HG03280 (cell line): Measurements from ENCODE around the gene PDGFD.

Source experiments
- ATAC-seq: cut with Tn5 transposase; IDR thresholded peaks from one replicate; pipeline ENCODE4 v1.9.1; 2021; ENCODE audit warnings: mild to moderate bottlenecking, moderate library complexity; ENCODE audit not compliant: unreplicated experiment

Gene PDGFD

DNA sequence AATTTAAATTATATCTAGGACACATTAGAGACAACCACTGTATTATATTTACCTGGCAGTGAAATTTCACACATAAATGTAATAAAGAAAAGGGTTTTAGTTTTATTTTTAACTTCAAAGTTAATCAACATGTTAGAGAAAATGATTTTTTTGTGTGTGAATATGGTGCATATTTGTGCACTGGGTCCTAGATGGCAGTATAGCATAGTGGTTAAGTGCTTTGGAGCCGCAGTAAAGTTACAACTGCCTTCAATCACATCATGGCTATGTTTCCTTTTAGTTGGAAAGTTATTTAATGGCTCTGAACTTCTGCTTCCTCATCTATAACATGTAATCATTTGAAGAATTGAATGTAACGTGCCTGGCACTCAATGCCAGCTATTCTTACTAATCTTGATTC is 236.4 kb downstream of the PDGFD start:
- ATAC-seq, result no peak

DNA sequence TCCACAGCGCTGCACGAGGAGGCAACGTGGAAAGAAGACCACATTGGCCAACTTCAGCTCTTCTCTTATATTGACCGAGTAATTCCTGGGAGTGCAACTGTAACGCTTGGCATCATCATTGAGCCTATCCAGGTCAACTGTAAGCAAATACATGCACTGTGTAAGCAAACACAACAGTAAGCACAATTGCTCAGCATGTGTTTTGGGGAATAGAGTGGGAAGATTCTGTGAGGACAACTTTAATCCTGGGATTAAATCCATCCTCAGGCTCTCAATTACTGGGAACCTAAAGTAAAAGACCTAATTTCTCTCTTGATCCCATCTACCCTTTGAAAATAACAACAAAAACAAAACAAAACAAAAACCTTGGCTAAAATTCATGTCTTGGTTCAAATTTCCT is 237.0 kb downstream of the PDGFD start:
- ATAC-seq, result no peak

DNA sequence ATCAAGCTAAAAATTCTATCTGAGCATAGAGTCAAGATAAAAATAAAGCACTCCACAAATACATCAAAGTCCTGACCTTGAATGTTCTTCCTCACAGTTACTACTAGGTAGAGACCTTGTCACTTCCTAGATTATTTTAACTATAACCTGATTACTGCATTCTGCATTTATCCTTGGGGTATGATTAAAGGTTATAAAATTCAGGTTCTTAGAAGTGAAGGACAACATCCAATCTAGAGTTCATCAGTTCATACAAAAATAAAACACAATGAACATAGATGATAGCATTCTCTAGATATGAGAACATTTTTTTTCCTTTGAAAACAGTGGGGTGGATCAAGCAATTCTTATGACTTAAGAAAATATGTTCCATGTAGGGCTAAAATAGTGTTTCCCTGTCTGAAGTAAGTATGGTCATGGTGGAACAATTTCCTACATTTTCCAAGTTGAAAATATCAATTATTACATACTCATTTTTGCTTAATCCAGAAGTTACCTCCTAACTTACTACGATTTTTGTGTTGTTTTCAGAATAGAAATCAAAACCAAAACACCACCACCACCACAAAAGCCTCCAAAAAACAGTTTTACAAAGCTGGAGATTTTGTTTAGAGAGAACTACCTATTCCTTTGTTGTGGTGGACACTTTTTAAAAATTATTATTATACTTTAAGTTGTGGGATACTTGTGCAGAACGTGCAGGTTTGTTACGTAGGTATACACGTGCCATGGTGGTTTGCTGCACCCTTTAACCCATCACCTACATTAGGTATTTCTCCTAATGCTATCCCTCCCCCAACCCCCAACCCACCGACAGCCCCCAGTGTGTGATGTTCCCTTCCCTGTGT is 239.6 kb downstream of the PDGFD start:
- ATAC-seq, result no peak

DNA sequence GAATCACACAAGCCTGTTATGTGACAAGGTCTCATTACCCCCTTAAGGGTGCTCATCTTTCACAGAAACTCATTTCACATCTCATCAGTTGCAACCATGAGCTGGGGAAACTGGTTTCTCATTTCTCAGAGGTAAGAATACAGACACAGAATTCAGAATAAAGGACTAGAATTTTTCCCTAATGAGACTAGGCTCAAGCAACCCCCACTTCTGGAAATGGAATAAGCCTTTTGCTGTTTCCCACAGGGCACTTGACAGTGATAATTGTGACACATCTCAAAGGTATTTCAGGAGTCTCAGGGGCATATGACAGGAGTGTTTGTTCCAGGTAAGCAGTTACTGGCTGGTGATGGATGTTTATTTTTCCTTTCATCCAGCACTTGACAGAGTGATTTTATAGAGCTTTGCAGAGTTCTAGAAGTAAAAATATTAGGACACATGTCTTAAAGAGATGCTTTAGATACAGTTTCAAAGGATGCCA is 240.5 kb downstream of the PDGFD start:
- no peak for ATAC-seq

DNA sequence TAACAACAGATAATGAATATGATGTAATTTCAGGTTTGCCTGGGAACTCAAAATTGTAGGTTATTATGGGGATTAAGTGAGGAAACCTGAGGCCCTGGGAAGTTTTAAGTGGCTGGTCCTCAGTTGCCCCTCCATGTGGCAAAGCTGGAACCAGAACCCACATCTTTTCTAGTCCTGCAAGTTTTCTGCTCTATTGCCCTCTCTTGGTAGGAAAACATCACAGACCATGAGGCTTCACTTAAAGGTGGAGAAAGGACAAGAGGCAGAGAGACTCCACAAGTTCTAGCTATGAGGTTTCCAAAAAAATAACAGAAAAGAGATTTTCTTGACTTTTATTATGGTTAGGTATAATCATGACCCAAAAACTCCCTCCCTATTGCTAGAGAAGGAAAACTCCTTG is 243.0 kb downstream of the PDGFD start:
- ATAC-seq, result no peak

DNA sequence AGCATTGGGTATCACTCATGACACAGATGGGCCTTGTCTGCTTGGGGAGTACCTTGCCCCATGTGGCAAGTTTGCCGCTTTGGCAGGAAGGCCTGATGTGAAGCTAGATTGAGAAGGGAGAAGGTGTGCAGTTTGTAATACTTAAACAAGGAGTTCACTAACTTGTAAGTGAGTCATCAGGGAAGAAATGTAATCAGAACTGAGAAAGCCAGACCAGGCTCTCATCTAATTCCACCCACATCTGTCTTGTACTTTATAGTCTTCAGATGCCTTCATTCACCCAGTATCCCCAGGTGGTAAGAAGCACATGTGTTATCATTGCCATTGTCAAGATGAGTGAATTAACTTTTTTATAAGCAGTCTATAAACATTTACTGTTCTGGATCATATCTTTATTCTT is 243.5 kb downstream of the PDGFD start:
- peak; percentile 33 for ATAC-seq

DNA sequence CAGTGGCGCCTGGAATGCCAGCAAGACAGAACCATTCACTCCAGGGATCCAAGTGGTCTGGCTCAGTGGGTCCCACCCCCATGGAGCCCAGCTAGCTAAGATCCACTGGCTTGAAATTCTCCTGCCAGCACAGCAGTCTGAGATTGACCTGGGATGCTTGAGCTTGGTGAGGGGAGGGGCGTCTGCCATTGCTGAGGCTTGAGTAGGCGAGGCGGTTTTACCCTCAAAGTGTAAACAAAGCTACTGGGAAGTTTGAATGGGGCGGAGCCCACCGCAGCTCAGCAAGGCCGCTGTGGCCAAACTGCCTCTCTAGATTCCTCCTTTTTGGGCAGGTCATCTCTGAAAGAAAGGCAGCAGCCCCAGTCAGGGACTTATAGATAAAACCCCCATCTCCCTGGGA is 253.2 kb downstream of the PDGFD start:
- no peak for ATAC-seq

DNA sequence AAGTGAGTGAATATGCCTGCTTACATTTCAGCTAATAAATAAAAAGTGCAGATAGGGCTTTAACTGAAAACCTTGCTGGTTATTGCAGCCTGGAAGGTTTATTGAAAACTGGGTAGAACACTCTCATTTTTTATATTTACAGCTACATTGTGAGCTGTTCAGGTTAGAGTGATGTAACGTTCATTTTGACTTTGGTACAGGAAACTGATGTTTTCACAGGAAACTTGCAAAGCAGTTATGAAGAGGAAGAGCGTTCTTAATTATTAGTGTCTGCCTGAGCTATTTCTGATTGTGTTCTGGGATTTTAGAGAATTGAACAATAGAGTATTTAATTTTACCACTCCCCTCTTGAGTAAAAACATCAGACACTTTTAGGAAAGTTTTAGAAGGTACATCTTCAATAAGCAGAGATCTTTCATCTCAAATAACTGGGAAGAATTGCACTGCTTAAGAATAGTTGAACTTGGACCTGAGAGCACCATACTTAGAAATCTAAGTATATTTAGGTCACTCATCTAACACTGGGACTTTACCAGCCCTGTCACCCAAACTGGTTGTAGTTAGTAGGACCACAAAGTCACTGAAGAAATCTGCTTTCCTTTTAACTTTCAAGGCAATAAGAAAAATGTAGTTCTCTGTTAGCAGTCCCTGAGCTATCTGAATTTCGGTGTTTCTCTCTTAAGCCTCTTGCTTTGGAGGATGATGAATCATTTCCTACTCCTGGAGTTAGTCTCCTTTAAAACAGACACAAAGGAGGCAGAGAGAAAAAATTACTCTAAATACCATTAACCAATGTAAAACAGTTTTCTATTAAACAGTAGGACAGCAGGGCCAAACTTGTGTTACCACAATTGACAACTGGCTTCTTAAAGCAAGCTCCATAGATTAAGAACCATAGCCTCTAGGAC is 256.1 kb downstream of the PDGFD start:
- no peak for ATAC-seq

DNA sequence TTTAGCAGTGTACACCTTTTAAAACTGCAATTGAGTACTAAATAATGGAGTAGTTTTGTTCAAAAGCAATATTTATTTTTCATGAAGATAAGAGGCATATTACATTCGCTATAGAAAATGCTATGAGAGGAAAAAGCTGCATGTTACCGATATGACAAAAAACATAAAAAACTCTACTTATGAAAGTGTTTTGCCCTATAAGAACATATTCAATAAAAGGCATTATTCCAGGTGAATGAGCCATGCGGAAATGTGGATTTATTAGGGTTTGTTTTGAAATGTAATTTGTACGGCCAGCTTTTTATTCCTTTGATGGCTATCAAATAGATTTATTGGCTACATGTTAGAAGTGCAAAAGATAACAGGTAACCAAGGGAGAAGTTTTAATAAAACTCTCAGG is 256.8 kb downstream of the PDGFD start:
- no peak for ATAC-seq

DNA sequence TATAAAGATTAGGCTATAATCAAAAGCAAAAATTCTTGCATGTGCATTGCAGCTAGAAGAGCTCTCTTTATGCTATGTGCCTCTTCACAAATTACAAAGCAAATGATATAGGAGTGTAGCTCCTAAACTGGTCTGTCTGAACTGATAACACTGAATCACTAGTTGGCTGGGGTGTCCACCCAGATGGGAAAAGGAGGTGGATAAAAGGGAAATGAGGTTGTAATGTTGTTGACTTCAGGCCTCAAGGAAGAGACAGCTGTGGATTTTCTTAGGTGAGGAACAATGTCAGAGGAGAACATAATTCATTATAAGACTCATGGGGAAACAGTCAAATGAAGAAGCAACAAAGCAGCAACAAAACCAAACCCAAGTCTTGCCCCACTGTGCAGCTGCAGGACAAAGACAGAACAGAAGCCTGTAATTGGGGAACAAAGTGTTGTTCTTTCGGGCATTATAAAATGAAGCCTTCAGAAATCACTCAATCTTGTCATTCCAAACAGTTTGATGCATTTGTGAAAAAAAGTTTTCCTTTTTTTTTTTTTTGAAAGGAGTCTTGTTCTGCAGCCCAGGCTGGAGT is 257.6 kb downstream of the PDGFD start:
- ATAC-seq, result no peak

DNA sequence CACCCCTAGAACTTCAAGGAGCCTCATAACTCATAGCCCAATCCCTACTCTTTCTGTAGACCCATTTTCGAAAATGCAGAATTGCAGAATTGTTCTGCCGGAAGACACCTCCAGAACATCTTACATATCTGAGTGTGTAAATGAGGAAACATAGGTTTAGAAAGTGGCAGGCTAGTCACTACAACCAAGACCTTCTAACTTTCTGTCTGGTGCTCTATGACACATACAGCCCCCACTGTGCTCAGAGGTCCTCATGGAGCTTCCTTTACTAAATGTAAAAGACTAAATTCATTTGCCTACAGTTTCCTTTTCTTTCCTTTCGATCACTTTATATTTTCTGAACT is 259.7 kb downstream of the PDGFD start:
- peak; percentile 89 for ATAC-seq

DNA sequence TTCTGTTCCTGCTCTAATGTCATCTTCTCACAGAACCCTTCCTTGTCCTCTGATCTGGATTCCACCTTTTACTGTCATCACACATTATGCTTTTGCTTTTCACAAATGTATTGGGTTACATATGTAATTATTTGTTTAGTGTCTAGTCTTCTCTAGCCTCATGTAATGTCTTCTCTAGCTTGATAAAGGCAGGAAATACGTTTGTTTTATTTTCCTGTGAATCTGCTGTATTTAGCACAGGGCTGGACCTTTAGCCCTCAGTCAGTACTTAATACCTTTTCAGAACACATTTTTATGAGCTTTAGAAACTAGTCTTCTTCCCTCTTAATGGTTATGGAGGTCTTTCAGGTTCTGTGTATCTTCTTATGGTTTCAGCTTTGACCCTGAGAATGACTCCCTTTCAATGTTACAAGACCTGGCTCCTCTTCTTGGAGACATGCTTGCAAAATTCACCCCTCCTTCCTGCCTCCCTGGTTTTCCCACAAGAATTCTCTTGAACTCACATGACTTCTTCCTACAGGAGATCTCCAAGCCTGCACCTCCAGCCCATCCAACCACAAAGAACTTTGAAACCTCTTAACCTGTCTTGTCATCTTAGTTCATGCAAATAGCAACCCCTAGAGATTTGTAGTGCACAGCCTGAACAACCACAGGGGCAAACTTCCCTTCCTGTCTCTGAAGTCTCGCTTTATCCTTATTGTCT is 260.2 kb downstream of the PDGFD start:
- peak; percentile 83 for ATAC-seq

DNA sequence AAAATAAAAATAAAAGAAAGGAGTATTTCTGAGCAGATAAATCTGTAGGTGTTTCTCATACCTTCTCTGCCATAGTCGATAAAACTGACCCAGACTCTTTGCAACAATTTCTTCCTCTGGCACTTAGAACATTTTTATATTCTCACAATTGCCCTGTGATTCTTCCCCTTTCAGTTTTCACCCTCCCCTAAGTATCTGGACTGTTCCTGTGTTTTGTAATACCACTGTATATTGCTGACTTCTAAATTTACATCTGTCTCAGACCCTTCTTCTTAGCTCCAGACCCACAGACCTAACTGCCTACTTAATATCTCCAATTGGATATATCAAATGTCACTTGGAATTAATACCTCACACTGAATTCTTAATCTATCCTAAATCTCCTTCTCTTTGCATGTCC is 261.0 kb downstream of the PDGFD start:
- no peak for ATAC-seq

DNA sequence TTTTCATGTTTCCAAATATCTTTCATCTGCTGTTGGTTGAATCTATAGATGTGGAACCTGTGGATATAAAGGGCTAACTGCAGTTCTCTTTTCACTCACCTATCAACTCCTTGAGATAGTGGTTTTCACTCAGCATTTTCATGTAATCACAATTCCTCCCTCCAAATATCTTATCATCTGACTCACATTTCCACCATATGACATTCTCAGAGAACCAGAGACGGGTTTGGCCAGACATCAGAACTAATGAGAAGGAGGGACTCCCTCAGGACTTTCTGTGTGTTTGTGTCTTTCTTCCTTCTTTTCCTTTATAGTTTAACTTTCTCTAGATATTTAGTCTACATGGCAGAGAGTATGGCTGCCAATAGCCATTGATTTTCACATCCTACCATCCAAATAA is 262.3 kb downstream of the PDGFD start:
- ATAC-seq, result no peak

DNA sequence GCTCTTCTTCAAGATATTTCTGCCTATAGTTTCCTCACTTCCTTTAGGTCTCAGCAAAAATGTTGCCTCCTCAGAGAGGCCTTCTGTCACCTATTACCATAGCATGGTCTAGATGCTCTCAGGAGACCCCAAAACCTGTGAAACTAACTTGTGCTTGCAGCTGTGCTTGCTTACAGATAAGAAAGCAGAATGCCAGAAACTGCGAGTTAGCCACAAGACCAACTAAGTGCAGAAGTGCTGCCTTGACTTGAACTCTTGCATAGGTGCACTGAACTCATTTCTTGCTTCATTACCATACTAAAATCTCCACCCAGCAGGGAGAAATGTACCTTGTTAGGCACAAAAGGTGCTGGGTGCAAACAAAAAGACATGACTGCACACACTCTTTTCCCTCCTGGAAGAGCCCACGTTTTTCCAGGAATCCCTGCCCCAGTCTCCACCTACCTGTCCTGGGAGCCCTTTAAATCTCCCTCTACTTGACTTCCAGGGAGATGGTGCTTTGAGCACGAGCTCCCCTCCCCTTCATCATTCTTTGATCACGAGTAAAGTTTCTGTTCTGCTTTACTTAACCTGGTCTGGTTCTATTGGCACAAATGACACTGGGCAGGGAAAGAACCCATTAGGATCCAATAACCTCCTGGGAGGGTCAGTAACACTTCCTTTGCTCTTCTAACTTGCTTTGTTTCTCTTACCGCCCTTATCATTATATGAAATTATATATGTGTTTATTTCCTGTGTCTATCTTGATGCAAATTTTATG is 265.2 kb downstream of the PDGFD start:
- peak; percentile 75 for ATAC-seq

DNA sequence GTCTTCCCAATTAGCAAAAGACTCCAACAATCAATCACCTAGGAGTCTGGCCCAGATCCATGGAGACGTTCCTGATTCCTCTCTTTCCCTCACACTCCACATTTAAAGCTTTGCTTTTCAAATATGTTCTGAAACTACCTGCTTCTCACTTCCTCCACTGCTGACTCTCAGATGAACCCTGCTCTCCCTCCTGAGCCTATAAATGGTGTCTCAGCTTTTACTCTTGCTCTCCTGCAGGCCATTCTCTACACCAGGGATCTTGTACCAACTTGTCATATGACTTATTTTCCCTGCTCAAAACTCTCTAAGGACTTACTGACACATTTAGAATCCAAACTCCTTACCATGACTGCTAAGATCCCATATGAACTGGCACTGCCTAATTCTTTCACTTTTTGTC is 265.9 kb downstream of the PDGFD start:
- ATAC-seq, result peak; percentile 58

DNA sequence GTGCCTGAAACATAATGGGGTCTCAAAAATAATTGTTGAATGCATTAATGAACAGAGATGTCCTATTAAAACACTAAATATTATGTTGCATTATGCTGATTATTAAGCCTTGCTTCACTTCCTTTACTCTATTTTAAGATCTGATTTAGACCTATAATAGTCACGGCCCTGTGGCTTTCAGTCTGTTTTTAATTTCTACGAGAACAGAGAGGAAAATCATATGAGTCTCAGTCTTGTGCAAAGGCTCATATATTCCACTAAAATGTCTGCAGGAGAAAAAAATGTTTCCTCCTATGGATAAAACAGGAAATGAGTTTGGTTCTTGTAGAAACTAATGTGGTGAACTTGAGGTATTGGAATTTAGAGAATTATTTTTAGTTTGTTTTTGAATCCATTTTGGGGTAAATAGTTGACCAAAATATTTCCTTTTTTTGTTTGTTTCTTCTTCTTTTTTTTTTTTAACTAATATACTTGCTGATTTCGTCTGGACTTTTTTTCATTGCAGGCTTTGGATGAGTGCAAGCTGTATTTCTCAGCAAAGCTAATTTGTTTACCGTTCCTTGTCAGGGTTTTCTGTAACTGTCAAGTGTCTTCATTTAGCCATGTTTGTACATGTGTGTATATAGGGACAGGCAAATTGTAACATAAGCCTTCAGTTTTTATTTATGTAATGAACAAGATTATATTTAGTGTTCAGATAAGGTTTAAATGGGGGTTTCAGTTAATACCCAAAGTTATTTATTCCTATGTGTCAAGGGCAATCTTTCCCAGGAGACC is 266.6 kb downstream of the PDGFD start:
- no peak for ATAC-seq

DNA sequence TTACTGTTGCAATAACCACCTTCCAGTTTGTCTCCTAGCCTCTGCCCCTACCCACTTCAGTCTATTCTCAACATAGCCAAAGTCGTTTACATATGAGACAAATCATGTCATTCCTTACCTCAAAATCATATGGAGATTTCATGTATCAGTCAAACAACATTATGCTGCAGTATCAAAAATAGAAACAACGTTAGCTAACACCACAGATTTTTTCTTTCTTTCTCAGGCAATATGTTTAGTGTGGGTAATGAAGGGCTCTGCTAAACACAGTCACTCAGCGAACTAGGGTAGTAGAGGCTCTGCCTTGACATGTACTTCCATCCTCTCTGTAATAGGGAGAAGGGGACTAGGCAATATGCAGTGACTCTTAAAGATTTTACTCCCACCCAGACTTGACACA is 268.8 kb downstream of the PDGFD start:
- no peak for ATAC-seq

DNA sequence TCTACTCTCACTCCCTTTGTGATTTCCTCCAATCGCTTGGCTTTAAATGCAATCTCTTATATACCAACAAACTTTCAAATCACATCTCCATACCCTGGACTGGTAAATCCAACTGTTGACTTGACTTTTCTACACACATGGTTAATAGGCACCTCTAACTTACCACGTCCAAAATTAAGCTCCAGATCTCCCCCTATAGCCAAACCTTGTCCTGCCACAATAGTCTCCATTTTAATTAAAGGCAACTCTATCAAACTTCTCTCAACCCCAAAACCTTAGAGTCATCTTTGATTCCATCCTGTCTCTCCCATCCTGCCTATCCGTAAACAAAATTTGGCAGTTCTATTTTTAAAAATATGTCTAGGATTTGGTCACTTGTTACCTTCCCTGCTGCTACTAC is 269.3 kb downstream of the PDGFD start:
- no peak for ATAC-seq

DNA sequence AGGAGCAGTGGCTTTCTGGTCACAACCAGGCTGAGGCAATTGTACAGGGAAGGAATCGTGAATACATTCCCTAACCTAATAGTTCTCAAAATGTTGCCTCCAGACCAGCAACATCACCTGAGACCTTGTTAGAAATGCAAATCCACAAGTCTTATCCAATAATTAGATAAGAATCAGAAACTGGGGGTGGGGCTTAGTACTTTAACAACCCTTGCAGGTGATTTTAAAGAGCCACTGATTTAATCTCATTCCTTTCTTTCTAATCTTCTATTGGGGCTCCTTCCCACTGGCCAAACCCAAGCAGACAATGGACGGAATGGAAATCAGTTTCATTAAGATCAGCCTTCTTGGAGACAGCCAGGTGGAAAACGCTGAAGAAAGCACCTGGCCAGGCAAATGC is 269.9 kb downstream of the PDGFD start:
- ATAC-seq, result no peak
